Middle frontal gyrus (tissue), 1 donor: Measurements from ENCODE around the gene P2RY8.
"Not testable (repeated sequence)": the region's sequence is repeated elsewhere in the genome, so short reads cannot be mapped to it uniquely, and the experiment has no call there.

Source experiments
- DNase-seq: peaks from one replicate; pipeline ENCODE4 v3.0.0-alpha.2; 2015; ENCODE audit warnings: low spot score; ENCODE audit errors: extremely low spot score

P2RY8 gene

GRCh38 chrX:1446984-1447968, 89.7 kb downstream of the P2RY8 start:
- DNase-seq = not testable (repeated sequence)

GRCh38 chrX:1444561-1445500, 92.2 kb downstream of the P2RY8 start:
- no peak for DNase-seq

- DNase-seq = no peak
Measured at GRCh38 chrX:1443496-1444075, 93.4 kb downstream of the P2RY8 start.

GRCh38 chrX:1442724-1443367, 94.1 kb downstream of the P2RY8 start:
- no peak for DNase-seq

- no peak for DNase-seq
Measured at GRCh38 chrX:1442016-1442665, 94.8 kb downstream of the P2RY8 start.

- DNase-seq = no peak
Measured at GRCh38 chrX:1440506-1440905, 96.5 kb downstream of the P2RY8 start.

- DNase-seq = no peak
Measured at GRCh38 chrX:1435241-1435895, 101.6 kb downstream of the P2RY8 start.

- DNase-seq = no peak
Measured at GRCh38 chrX:1434871-1435240, 102.1 kb downstream of the P2RY8 start.

GRCh38 chrX:1433646-1434357, 103.2 kb downstream of the P2RY8 start:
- DNase-seq = no peak

GRCh38 chrX:1430451-1430850, 106.5 kb downstream of the P2RY8 start:
- no peak for DNase-seq

GRCh38 chrX:1427756-1428155, 109.2 kb downstream of the P2RY8 start:
- no peak for DNase-seq

GRCh38 chrX:1426321-1426720, 110.7 kb downstream of the P2RY8 start:
- not testable (repeated sequence) for DNase-seq

GRCh38 chrX:1425381-1425780, 111.6 kb downstream of the P2RY8 start:
- no peak for DNase-seq

GRCh38 chrX:1424147-1424851, 112.7 kb downstream of the P2RY8 start:
- no peak for DNase-seq

GRCh38 chrX:1423215-1423614, 113.8 kb downstream of the P2RY8 start:
- no peak for DNase-seq

GRCh38 chrX:1422135-1422465, 114.9 kb downstream of the P2RY8 start:
- DNase-seq = no peak

GRCh38 chrX:1421433-1422134, 115.4 kb downstream of the P2RY8 start:
- no peak for DNase-seq

GRCh38 chrX:1420371-1420770, 116.6 kb downstream of the P2RY8 start:
- no peak for DNase-seq
